ENCODE measurements around the gene OR51E2. TPM values are rescaled to one million over a fixed set of nuclear protein-coding genes. Genes with fewer than 3 reads are reported as not detected.

Gene OR51E2
- total RNA-seq, 1 experiment from 2014 or later = not detected

DNA sequence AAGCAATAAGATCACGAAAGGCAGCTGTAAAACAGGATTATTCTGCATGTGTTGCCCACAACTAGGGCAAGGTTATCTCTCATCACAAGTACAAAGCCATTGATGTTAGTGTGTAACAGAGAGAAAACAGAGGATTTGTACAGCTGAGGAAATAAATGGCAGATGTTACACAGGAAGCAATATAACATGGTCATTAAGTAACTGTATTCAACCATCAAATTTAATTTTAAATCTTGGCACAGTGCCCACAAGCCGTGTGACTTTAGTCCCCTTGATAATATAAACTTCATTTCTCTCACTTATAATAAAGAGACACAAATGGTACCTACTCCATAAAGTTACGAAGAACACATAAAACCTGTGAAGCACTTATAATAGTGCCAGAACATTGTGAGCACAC lies 17.3 kb downstream of the OR51E2 start:
- H3K36me3 ChIP-seq (replicated peaks; ENCODE audit: control insufficient read depth, insufficient read depth, low read length) = no peaks in the 10 kb centered on the region
- H3K27me3 ChIP-seq (ENCODE audit: control insufficient read depth, insufficient read depth, low read length) = no peaks in the 10 kb centered on the region
- H3K4me3 ChIP-seq (ENCODE audit: insufficient read depth, low read depth, low read length) = no peak overlapping the region
- DNase-seq = no peak

DNA sequence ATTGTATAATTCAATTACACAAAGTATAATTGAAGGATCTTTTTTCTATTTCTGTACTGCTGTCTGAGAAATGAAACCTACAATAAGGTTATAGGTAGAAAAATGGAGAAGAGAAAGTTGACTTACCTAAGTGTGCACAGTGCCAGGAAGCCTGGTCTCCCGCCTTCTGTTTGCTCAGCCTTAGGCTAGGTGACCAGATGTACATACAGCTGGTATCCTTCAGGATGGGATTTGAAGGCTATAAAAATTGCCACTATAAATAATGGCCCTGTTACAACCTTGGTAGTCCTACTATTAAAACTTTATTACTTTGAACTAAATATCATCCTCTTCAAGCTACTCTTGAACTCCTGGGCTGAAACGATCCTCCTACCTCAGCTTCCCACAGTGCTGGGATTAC lies 19.7 kb downstream of the OR51E2 start:
- no peaks in the 10 kb centered on the region for H3K27me3 ChIP-seq (ENCODE audit: control insufficient read depth, insufficient read depth, low read length)
- DNase-seq = no peak
- no peak overlapping the region for H3K4me3 ChIP-seq (ENCODE audit: insufficient read depth, low read depth, low read length)
- H3K36me3 ChIP-seq (replicated peaks; ENCODE audit: control insufficient read depth, insufficient read depth, low read length) = no peaks in the 10 kb centered on the region

DNA sequence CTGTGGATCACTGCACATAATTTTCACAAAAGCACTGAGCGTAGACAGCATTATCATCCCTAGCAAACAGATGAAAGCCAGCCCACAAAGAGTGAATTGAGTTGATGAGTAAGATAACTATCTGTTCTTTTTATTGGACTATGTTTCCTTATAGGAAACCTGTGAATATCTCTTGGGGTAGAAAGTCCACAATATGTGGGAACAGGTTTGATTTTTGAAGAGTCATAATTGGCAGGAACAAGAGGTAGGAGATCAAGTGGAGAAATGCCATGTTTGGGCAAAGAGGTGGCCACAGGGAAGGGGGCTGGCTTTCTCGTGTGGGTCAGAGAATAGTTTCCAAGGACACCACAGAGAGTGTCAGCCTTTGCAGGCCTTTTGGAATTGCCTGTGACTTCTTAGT lies 23.9 kb downstream of the OR51E2 start:
- H3K27me3 ChIP-seq (ENCODE audit: control insufficient read depth, insufficient read depth, low read length) = no peaks in the 10 kb centered on the region
- DNase-seq = no peak
- no peaks in the 10 kb centered on the region for H3K36me3 ChIP-seq (replicated peaks; ENCODE audit: control insufficient read depth, insufficient read depth, low read length)
- no peak overlapping the region for H3K4me3 ChIP-seq (ENCODE audit: insufficient read depth, low read depth, low read length)

DNA sequence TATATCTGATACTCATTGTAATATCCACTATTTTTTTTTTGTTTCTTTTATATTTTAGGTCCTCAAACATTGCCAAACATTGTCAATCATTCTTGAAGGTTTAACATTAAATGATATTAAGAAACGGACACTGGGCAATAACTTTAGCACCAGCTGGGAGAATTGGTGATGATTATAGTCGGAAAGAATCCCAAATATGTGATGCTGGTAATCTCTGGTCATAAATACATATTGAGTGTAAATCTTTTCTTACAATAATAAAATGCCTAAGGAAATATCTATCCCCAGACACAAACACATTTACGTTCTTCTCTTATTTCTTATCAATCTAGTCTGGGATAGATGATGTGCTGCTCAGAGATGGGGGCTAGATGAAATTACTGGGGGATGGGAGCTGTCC lies 25.2 kb downstream of the OR51E2 start:
- no peak for DNase-seq
- H3K4me3 ChIP-seq (ENCODE audit: insufficient read depth, low read depth, low read length) = no peak overlapping the region
- H3K36me3 ChIP-seq (replicated peaks; ENCODE audit: control insufficient read depth, insufficient read depth, low read length) = no peaks in the 10 kb centered on the region
- no peaks in the 10 kb centered on the region for H3K27me3 ChIP-seq (ENCODE audit: control insufficient read depth, insufficient read depth, low read length)

DNA sequence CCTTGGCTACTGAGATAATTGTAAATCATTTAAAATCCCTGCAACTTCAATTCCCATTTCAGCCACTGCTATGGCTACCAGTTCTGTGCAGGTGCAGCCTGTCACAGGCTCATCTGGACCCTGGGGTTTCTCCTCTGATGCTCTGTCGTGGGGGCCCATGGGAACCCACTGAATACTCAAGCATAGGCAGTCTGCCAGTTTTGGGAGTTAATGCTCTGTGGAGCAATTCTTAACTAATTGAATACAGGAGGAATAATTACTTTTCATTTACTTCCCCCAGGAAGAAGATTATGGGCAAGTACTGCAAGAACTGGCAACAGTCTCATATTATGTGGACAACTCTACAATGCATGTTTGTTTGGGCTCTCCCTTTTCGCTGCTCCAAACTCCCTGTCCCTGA lies 25.9 kb downstream of the OR51E2 start:
- DNase-seq = no peak
- no peak overlapping the region for H3K4me3 ChIP-seq (ENCODE audit: insufficient read depth, low read depth, low read length)
- H3K36me3 ChIP-seq (replicated peaks; ENCODE audit: control insufficient read depth, insufficient read depth, low read length) = no peaks in the 10 kb centered on the region
- H3K27me3 ChIP-seq (ENCODE audit: control insufficient read depth, insufficient read depth, low read length) = no peaks in the 10 kb centered on the region

DNA sequence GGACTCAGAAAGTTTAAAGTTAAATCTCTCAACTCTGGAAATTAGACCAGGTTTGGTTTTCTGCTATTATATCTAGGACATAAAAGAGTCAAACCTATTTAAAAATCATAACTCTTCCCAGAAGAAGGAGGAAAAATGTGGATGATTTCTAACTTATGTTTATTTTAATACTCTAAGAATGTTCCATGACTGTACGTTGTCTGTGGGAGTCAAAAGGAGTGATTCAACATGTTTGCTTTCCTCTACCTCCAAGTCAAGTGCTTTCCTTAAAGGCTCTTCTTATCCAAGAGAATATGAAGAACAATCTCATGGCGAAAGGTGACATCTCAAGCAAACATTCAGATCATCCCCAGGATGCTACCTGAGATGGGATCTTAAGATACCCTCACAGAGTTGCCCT lies 32.2 kb downstream of the OR51E2 start:
- H3K27me3 ChIP-seq (ENCODE audit: control insufficient read depth, insufficient read depth, low read length) = no peaks in the 10 kb centered on the region
- DNase-seq = no peak
- no peak overlapping the region for H3K4me3 ChIP-seq (ENCODE audit: insufficient read depth, low read depth, low read length)
- H3K36me3 ChIP-seq (replicated peaks; ENCODE audit: control insufficient read depth, insufficient read depth, low read length) = no peaks in the 10 kb centered on the region

DNA sequence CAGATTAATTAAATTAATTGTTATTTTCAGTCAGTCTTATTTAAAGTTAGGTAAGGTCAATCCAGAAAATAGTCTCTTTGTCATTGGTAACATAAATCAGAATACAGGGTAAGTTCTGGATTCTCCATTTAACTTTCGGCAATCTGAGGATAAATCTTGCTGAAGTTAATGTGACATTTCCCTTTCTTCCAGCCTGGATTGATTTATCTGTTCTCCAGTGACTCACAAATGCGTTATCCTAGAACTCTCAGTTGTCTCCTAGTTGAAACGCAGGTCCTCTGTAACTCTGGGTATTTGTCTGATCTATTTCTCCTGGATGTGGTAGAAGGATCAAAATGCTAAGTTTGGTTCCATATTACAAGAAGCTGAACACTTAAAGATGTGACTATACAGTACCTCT lies 32.9 kb downstream of the OR51E2 start:
- Histone ChIP-seq H3K27me3 (ENCODE audit: control insufficient read depth, insufficient read depth, low read length) (no peaks in the 10 kb centered on the region), H3K4me3 (ENCODE audit: insufficient read depth, low read depth, low read length) (no peak overlapping the region), H3K36me3 (replicated peaks; ENCODE audit: control insufficient read depth, insufficient read depth, low read length) (no peaks in the 10 kb centered on the region)
- no peak for DNase-seq

DNA sequence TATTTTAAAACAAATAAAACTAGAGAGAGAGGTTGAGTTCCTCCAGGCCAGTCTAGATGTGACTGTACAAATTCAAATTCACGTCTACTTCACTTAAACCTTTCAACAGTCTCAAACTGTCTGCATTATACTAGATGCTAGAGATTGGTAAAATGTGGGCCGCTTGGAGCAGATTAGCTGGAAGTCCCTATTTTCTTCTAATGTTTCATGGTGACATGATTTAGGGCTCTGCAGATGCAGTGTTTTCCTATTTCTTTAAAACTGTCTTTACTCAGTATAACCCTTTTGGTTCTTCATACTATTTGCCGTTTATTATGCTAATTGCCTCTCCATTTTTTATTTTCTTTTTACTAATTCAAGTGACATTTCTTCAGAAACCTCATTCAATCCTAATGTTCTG lies 33.5 kb downstream of the OR51E2 start:
- Histone ChIP-seq H3K4me3 (ENCODE audit: insufficient read depth, low read depth, low read length) (no peak overlapping the region), H3K36me3 (replicated peaks; ENCODE audit: control insufficient read depth, insufficient read depth, low read length) (no peaks in the 10 kb centered on the region), H3K27me3 (ENCODE audit: control insufficient read depth, insufficient read depth, low read length) (no peaks in the 10 kb centered on the region)
- DNase-seq = no peak

DNA sequence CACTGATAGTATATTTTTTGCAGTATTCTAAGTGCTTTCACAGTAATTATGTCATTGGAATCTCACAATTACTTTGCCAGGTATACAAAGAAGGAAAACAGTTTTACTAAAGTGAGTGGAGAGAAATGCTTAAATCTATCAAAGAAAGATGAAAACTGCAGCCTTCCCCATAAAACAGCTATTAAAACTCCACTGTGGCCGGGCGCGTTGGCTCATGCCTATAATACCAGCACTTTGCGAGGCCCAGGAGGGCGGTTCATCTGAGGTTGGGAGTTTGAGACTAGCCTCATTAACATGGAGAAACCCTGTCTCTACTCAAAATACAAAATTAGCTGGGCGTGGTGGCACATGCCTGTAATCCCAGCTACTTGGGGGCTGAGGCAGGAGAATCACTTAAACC lies 34.8 kb downstream of the OR51E2 start:
- H3K27me3 ChIP-seq (ENCODE audit: control insufficient read depth, insufficient read depth, low read length) = no peaks in the 10 kb centered on the region
- H3K4me3 ChIP-seq (ENCODE audit: insufficient read depth, low read depth, low read length) = no peak overlapping the region
- no peak for DNase-seq
- no peaks in the 10 kb centered on the region for H3K36me3 ChIP-seq (replicated peaks; ENCODE audit: control insufficient read depth, insufficient read depth, low read length)

DNA sequence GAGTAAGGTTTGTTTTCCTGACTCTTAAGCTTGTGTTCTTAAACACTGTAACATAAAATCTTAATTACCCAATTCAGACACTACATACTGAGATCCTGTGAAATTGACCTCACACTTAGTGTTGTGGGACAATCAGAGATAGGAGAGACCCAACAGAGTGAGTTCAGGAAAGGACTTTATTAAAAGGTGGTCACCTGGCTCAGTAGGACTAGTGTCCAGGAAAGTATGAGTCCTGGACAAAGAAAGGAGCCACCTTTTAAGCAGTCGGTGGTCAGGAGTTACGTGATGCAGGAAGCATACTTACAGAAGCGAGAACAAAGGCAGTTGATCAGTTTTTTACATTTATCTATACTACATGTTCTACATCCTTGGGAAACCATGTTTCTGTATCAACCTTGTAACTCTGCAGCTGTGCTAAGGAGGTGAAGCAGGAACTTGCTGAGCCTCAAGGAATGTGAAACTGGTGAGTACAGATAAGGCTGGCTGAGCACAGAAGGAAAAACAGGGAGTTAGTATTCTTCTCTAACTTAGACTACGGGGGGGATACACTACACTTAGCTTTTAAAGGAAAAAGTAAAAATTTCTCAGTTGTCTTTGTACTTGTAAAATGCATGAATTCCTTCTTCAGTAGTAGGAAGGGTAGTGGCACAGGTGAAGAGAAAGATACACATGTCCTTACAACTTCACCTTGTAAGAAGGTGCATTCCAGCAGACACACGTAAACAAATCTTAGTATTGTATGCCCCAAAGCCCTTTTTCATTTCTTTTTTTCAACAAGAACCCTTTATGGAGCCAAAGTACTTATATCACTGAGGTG lies 38.8 kb downstream of the OR51E2 start:
- no peaks in the 10 kb centered on the region for H3K27me3 ChIP-seq (ENCODE audit: control insufficient read depth, insufficient read depth, low read length)
- no peak overlapping the region for H3K4me3 ChIP-seq (ENCODE audit: insufficient read depth, low read depth, low read length)
- H3K36me3 ChIP-seq (replicated peaks; ENCODE audit: control insufficient read depth, insufficient read depth, low read length) = no peaks in the 10 kb centered on the region
- no peak for DNase-seq

DNA sequence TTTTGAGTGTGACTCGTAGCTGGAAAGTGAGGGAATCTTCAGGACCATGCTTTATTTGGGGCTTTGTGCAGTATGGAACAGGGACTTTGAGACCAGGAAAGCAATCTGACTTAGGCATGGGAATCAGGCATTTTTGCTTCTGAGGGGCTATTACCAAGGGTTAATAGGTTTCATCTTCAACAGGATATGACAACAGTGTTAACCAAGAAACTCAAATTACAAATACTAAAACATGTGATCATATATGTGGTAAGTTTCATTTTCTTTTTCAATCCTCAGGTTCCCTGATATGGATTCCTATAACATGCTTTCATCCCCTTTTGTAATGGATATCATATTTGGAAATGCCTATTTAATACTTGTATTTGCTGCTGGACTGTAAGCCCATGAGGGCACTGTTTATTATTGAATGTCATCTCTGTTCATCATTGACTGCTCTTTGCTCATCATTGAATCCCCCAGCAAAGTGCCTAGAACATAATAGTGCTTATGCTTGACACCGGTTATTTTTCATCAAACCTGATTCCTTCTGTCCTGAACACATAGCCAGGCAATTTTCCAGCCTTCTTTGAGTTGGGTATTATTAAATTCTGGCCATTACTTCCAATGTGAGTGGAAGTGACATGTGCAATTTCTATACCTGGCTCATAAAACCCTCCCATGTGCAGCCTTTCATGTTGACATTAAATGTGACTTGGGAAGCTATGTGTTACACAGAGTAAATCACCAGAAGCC lies 42.9 kb downstream of the OR51E2 start:
- no peaks in the 10 kb centered on the region for H3K36me3 ChIP-seq (replicated peaks; ENCODE audit: control insufficient read depth, insufficient read depth, low read length)
- no peak for DNase-seq
- H3K27me3 ChIP-seq (ENCODE audit: control insufficient read depth, insufficient read depth, low read length) = no peaks in the 10 kb centered on the region; the same call in 1 of the 2 replicates
- no peak overlapping the region for H3K4me3 ChIP-seq (ENCODE audit: insufficient read depth, low read depth, low read length)

DNA sequence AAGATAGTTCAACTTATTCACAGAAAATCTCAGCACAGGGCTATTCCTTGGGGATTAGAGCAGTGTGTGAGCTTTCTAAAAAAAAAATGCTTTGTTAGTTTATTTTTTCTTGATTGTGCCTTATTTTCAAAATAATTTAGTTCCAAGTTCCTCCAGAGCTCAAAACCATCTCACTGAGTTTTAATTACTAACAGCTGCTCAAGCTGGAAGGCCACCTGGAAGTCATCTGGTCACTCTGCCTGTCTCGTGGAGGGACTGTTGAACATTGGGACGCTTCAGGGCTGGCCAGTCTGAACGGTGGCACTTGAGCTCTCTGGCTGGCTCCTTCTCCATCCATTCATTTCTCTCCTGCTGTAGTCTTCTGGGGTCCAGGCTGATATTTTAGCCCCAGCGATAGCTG lies 49.9 kb downstream of the OR51E2 start:
- Histone ChIP-seq H3K27me3 (ENCODE audit: control insufficient read depth, insufficient read depth, low read length) (no peaks in the 10 kb centered on the region; the same call in 1 of the 2 replicates), H3K4me3 (ENCODE audit: insufficient read depth, low read depth, low read length) (no peak overlapping the region)

DNA sequence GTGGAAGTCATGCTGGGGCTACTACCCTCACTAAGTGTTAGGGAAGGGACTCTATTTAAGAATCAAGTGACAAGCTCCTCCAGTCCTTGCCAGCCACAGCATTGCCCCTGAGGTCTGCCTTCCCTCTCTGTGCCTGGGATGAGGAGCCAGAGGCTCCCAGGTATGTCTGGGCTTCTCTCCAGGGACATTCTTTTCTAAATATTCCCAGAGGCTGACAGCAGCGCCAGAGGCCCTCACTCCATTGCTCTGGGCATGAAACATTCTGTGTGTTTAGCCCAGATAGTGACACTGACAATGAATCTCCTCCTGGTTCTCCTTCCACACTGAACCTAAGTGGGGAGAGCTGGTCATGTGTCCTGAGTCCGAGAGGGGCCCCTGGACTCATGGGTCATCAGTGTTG lies 51.7 kb downstream of the OR51E2 start:
- Histone ChIP-seq H3K36me3 (replicated peaks; ENCODE audit: control insufficient read depth, insufficient read depth, low read length) (no peaks in the 10 kb centered on the region), H3K4me3 (ENCODE audit: insufficient read depth, low read depth, low read length) (no peak overlapping the region), H3K27me3 (ENCODE audit: control insufficient read depth, insufficient read depth, low read length) (no peaks in the 10 kb centered on the region; the same call in 1 of the 2 replicates)
- DNase-seq = no peak

More for the DNA sequence above, 49.9 kb downstream of the OR51E2 start:
- no peak for DNase-seq
- no peaks in the 10 kb centered on the region for H3K36me3 ChIP-seq (replicated peaks; ENCODE audit: control insufficient read depth, insufficient read depth, low read length)

DNA sequence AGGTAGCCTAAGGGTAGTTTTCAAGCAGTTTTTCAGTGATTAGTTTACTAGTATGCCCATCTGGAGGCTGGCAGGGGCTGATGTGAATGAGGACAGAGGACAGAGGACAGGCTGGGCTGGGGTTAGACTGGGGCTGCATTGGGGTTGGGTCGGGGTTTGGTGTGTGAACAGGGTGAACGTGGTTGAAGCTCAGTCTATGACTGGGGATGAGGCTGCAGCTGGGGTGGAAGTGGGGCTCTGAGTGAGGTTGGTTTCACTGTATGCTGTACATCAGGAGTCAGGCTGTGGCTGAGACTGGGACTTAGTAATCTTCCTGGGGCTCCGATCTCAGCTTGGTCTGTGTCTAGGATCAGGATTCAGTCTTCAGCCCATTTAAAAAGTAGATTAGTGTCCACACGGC lies 53.4 kb downstream of the OR51E2 start:
- Histone ChIP-seq H3K4me3 (ENCODE audit: insufficient read depth, low read depth, low read length) (no peak overlapping the region), H3K36me3 (replicated peaks; ENCODE audit: control insufficient read depth, insufficient read depth, low read length) (no peaks in the 10 kb centered on the region), H3K27me3 (ENCODE audit: control insufficient read depth, insufficient read depth, low read length) (no peaks in the 10 kb centered on the region)
- no peak for DNase-seq

DNA sequence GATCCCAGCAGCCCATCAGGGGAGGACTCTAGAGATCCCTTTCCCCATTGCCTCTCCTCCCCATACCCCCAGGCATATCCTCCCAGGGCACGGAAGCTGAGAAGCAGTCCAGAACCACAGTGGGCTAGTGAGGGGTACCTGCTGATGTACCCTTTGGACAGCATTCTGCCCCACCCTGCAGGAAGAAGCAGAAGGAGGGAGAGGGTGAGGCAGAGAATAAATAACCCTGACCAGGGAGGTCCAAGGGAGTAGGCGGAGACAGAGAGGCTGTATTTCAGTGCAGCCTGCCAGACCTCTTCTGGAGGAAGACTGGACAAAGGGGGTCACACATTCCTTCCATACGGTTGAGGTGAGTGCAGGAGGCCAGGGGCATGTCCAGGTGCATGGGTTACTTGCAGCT lies 54.0 kb downstream of the OR51E2 start, which contains the start of gene OR51E1:
Gene OR51E1, plus strand, starts transcription at position 301 of the 400 bp plus-strand sequence. CDS start 8,545 bp downstream, outside the sequence.
- no peak for DNase-seq
- no peaks in the 10 kb centered on the region for H3K27me3 ChIP-seq (ENCODE audit: control insufficient read depth, insufficient read depth, low read length)
- H3K4me3 ChIP-seq (ENCODE audit: insufficient read depth, low read depth, low read length) = no peak within 1 kb of the TSS
- no peaks in the 10 kb centered on the region for H3K36me3 ChIP-seq (replicated peaks; ENCODE audit: control insufficient read depth, insufficient read depth, low read length)
